MM.1S (cell line): ENCODE results near the gene RFX2.
A peak's percentile ranks its signal among the peaks of the same experiment; 100 is the strongest.

ENCODE experiments used
- DNase-seq: peaks from one replicate; pipeline ENCODE4 v3.0.0-alpha.2; 2015
- H2AFZ ChIP-seq: fragments of 300-600 bp; sonication (generic); 2 replicates; pipeline ENCODE4 v1.6.0; 2016; ENCODE audit warnings: antibody characterized with exemption, low read length
- H3F3A ChIP-seq: fragments of 300-600 bp; sonication (generic); 2 replicates; pipeline ENCODE4 v1.6.1; 2016; ENCODE audit warnings: mild to moderate bottlenecking, antibody characterized with exemption, low read length, moderate library complexity, mixed read lengths; ENCODE audit not compliant: insufficient read depth
- H3K27ac ChIP-seq: fragments of 300-600 bp; sonication (generic); 2 replicates; pipeline ENCODE4 v1.5.1; 2016; ENCODE audit warnings: mild to moderate bottlenecking, low read length
- H3K27me3 ChIP-seq: fragments of 300-600 bp; sonication (generic); replicated peaks from 2 replicates; pipeline ENCODE4 v1.6.0; 2016; ENCODE audit warnings: low read length; ENCODE audit not compliant: insufficient read depth
- H3K36me3 ChIP-seq: fragments of 300-600 bp; sonication (generic); replicated peaks from 2 replicates; pipeline ENCODE4 v1.6.1; 2016; ENCODE audit warnings: mild to moderate bottlenecking, low read length, mixed read lengths; ENCODE audit not compliant: insufficient read depth
- H3K4me1 ChIP-seq: fragments of 300-600 bp; sonication (generic); 2 replicates; pipeline ENCODE4 v1.6.1; 2016; ENCODE audit warnings: low read length, mixed read lengths
- H3K4me2 ChIP-seq: fragments of 300-600 bp; sonication (generic); 2 replicates; pipeline ENCODE4 v1.6.0; 2016; ENCODE audit warnings: low read depth, low read length
- H3K4me3 ChIP-seq: fragments of 300-600 bp; sonication (generic); 2 replicates; pipeline ENCODE4 v1.5.1; 2016; ENCODE audit warnings: low read length, mixed read lengths
- H3K79me2 ChIP-seq: fragments of 300-600 bp; sonication (generic); 2 replicates; pipeline ENCODE4 v1.6.1; 2016; ENCODE audit warnings: mixed run types, low read length, mixed read lengths
- H3K9ac ChIP-seq: fragments of 300-600 bp; sonication (generic); 2 replicates; pipeline ENCODE4 v1.6.1; 2016; ENCODE audit warnings: low read length, mixed read lengths
- H3K9me2 ChIP-seq: fragments of 300-600 bp; sonication (generic); replicated peaks from 2 replicates; pipeline ENCODE4 v1.6.1; 2016; ENCODE audit warnings: mild to moderate bottlenecking, low read length, mixed read lengths; ENCODE audit not compliant: insufficient read depth
- H3K9me3 ChIP-seq: fragments of 300-600 bp; sonication (generic); replicated peaks from 2 replicates; pipeline ENCODE4 v1.6.1; 2016; ENCODE audit warnings: mild to moderate bottlenecking, low read length, mixed read lengths; ENCODE audit not compliant: insufficient read depth
- H4K20me1 ChIP-seq: fragments of 300-600 bp; sonication (generic); 2 replicates; pipeline ENCODE4 v1.6.1; 2016; ENCODE audit warnings: mild to moderate bottlenecking, low read length, moderate library complexity, mixed read lengths; ENCODE audit not compliant: insufficient read depth
- EZH2 ChIP-seq: fragments of 300-600 bp; sonication (generic); optimal IDR thresholded peaks from 2 replicates; pipeline ENCODE3; 2017; ENCODE audit warnings: low read depth, mild to moderate bottlenecking, antibody characterized with exemption, low read length, mixed read lengths
- EZH2phosphoT487 ChIP-seq: fragments of 300-600 bp; sonication (generic); IDR thresholded peaks from 2 replicates; pipeline ENCODE4 v1.6.1; 2018; ENCODE audit warnings: antibody characterized with exemption, low read length
- TF ChIP-seq, protein P1 (sequence below): fragments of 300-600 bp; sonication (generic); IDR thresholded peaks from 2 replicates; pipeline ENCODE4 v1.5.1; 2016; ENCODE audit warnings: antibody characterized with exemption, low read length, mixed read lengths

Gene RFX2

DNA sequence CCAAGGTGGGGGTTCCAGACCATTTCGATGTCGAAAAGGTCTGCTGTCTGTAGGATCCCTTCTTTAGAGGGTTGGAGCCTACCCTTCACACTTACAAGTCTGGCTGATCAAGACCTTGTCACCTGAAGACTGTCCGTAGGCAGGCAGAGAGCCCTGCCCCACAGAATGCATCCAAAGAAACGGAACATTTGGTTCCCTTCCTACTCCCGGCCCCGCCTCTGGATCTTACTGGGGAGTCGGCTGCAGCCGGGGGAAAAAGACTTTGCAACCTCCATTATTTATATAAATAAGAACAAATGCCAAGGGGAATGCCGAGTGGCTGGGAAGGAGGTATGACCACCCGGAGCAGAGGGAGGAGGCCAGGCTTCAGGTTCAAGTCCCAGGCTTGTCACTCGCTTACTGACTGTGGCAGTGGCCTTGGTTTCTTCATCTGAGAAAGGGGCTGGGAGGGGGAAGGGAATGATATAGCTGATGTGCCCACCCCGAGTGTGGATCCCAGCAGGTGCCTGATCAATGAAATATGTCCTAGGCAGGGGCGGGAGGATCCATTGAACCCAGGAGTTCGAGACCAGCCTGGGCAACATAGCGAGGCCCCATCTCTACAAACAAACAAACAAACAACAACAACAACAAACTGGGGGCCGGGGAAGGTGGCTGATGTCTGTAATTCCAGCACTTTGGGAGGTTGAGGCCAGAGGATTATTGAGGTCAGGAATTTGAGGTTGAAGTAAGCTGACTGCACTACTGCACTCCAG, 48.7 kb downstream of the RFX2 start:
- H3K27ac ChIP-seq: no peak overlapping the region
- no peak overlapping the region for H3K4me2 ChIP-seq
- no peaks in the 10 kb centered on the region for H3K9me2 ChIP-seq
- H2AFZ ChIP-seq: no peak overlapping the region
- no peak for DNase-seq
- no peaks in the 10 kb centered on the region for H3F3A ChIP-seq
- peak; percentile 39 for TF ChIP-seq EZH2
- TF ChIP-seq EZH2phosphoT487: no peak
- TF ChIP-seq, protein P1, sequence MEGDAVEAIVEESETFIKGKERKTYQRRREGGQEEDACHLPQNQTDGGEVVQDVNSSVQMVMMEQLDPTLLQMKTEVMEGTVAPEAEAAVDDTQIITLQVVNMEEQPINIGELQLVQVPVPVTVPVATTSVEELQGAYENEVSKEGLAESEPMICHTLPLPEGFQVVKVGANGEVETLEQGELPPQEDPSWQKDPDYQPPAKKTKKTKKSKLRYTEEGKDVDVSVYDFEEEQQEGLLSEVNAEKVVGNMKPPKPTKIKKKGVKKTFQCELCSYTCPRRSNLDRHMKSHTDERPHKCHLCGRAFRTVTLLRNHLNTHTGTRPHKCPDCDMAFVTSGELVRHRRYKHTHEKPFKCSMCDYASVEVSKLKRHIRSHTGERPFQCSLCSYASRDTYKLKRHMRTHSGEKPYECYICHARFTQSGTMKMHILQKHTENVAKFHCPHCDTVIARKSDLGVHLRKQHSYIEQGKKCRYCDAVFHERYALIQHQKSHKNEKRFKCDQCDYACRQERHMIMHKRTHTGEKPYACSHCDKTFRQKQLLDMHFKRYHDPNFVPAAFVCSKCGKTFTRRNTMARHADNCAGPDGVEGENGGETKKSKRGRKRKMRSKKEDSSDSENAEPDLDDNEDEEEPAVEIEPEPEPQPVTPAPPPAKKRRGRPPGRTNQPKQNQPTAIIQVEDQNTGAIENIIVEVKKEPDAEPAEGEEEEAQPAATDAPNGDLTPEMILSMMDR: no peak
- H3K9me3 ChIP-seq: no peaks in the 10 kb centered on the region
- H3K27me3 ChIP-seq: peaks cover 95% of the 10 kb centered on the region
- no peak overlapping the region for H3K9ac ChIP-seq
- no peak overlapping the region for H3K4me3 ChIP-seq
- H4K20me1 ChIP-seq: no peaks in the 10 kb centered on the region
- no peaks in the 10 kb centered on the region for H3K36me3 ChIP-seq
- no peaks in the 10 kb centered on the region for H3K4me1 ChIP-seq
- H3K79me2 ChIP-seq: no peaks in the 10 kb centered on the region

DNA sequence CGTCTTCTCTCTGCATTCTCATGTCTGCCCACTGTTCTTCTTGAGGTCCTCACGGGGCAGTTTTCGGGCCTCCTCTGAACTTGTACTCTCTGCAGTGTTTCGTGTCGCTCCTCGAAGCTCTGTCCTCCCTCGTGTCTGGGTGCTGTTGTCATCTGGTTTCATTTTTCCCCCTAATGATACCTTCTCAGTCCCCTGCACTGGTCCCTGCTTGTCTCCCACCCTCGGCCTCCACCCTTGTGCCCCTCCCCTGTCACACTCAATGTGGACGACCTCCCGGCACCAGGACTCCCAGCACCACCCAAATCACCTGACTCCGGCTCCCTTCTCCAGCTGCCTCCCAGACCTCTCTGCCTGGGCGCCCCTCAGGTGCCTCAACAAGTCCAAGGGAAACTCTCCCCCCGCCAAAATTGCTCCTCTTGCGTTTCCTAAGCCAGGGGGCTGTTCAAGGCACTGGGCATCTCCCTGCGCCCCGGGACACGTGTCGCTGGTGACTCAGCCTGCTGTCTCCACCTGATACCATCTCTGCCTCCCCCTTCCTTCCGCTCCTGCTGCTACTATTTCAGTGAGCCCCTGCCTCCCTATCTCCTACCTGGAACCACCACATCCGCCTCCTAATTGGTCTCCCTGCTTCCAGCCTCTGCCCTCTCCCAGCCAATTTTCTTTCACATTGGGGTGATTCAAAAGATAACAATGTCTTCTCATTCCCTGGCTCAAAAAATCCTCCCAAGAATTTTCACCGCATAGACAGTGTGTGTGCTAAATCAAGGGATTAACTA, 49.5 kb downstream of the RFX2 start:
- Histone ChIP-seq H3K9me2 (no peaks in the 10 kb centered on the region), H4K20me1 (no peaks in the 10 kb centered on the region), H3K36me3 (no peaks in the 10 kb centered on the region), H3F3A (no peaks in the 10 kb centered on the region), H3K9ac (no peak overlapping the region), H2AFZ (no peak overlapping the region), H3K27me3 (peaks cover 96% of the 10 kb centered on the region), H3K4me2 (peak overlapping the region; percentile 12; the same call in 1 of the 2 replicates), H3K4me1 (no peaks in the 10 kb centered on the region), H3K27ac (no peak overlapping the region), H3K9me3 (no peaks in the 10 kb centered on the region), H3K79me2 (no peaks in the 10 kb centered on the region), H3K4me3 (no peak overlapping the region)
- DNase-seq: no peak
- no peak for TF ChIP-seq EZH2phosphoT487
- TF ChIP-seq, protein P1: no peak
- no peak for TF ChIP-seq EZH2

DNA sequence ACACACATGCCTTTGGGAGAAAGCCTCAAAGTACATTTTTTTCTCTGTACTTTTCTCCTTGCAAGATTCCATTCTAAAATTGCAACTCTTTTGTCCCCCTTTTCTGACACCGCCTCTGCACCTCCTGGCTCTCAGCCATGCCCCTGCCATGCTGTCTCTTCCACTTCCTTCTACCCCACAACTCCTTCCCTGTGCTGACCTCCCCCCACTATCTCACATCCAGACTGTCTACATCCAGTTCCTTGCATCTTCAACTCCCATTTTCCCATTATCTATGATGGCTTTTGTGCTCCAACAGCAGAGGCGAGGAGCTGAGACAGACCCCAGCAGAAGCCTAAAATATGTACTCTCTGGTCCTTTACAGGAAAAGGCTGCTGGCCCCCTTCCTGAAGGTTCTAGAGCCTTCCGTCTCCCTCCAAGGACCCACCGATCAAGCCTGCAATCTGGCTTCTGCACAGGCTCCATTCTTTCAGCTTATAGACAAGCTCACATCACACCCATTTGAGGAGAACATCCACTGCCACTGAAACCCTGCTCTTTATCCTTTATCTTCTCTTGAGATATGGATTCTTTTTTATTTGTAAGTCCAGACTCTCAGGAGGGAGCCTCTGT, 50.2 kb downstream of the RFX2 start:
- Histone ChIP-seq H4K20me1 (no peaks in the 10 kb centered on the region), H3K27ac (no peak overlapping the region), H3K36me3 (no peaks in the 10 kb centered on the region), H3K79me2 (no peaks in the 10 kb centered on the region), H2AFZ (no peak overlapping the region), H3K4me1 (no peaks in the 10 kb centered on the region), H3F3A (no peaks in the 10 kb centered on the region), H3K9me3 (no peaks in the 10 kb centered on the region), H3K27me3 (peaks cover 97% of the 10 kb centered on the region), H3K4me2 (peak overlapping the region; percentile 12; the same call in 1 of the 2 replicates), H3K9ac (no peak overlapping the region), H3K9me2 (no peaks in the 10 kb centered on the region), H3K4me3 (no peak overlapping the region)
- TF ChIP-seq, protein P1: no peak
- TF ChIP-seq EZH2phosphoT487: no peak
- TF ChIP-seq EZH2: no peak
- DNase-seq: no peak
